H9 (cell line): ENCODE results near the gene RAP1GAP2. TPM values are rescaled to one million over a fixed set of nuclear protein-coding genes. Genes with fewer than 3 reads are reported as not detected.

Source experiments
- DNase-seq: peaks from one replicate; pipeline ENCODE4 v3.0.0-alpha.2; 2017
- H2AFZ ChIP-seq: one replicate; pipeline ENCODE4 v1.6.1; 2013; ENCODE audit warnings: mild to moderate bottlenecking, low read length, control low read depth, moderate library complexity
- H2AK5ac ChIP-seq: 2 replicates; pipeline ENCODE4 v1.6.1; 2013; ENCODE audit warnings: low read length, control low read depth, mixed read lengths; ENCODE audit not compliant: insufficient read length
- H2BK120ac ChIP-seq: one replicate; pipeline ENCODE4 v1.6.1; 2013; ENCODE audit warnings: low read depth, mild to moderate bottlenecking, low read length, control low read depth, inconsistent platforms; ENCODE audit not compliant: poor library complexity, severe bottlenecking
- H2BK12ac ChIP-seq: 2 replicates; pipeline ENCODE4 v1.6.1; 2013; ENCODE audit warnings: low read length, control low read depth, mixed read lengths, low read depth; ENCODE audit not compliant: insufficient read length
- H2BK15ac ChIP-seq: 2 replicates; pipeline ENCODE4 v1.6.1; 2013; ENCODE audit warnings: low read depth, low read length, control low read depth
- H2BK20ac ChIP-seq: one replicate; pipeline ENCODE4 v1.6.1; 2013; ENCODE audit warnings: low read depth, mild to moderate bottlenecking, low read length, control low read depth, inconsistent platforms; ENCODE audit not compliant: poor library complexity, severe bottlenecking
- H2BK5ac ChIP-seq: 2 replicates; pipeline ENCODE4 v1.6.1; 2013; ENCODE audit warnings: low read length, control low read depth, mixed read lengths; ENCODE audit not compliant: insufficient read length
- H3K14ac ChIP-seq: 2 replicates; pipeline ENCODE4 v1.6.1; 2013; ENCODE audit warnings: low read length, control low read depth; ENCODE audit not compliant: insufficient read depth
- H3K18ac ChIP-seq: 2 replicates; pipeline ENCODE4 v1.6.1; 2013; ENCODE audit warnings: low read depth, mild to moderate bottlenecking, mixed read lengths, low read length, control low read depth; ENCODE audit not compliant: insufficient read length
- H3K23ac ChIP-seq: 2 replicates; pipeline ENCODE4 v1.6.1; 2013; ENCODE audit warnings: low read length, control low read depth, mixed read lengths, low read depth; ENCODE audit not compliant: insufficient read length
- H3K23me2 ChIP-seq: 2 replicates; pipeline ENCODE4 v1.6.1; 2013; ENCODE audit warnings: low read depth, mild to moderate bottlenecking, mixed read lengths, low read length, control low read depth; ENCODE audit not compliant: insufficient read length, poor library complexity, severe bottlenecking
- H3K27ac ChIP-seq: 2 replicates; pipeline ENCODE4 v1.5.1; 2013; ENCODE audit warnings: low read length, control low read depth, mixed read lengths, low read depth; ENCODE audit not compliant: insufficient read length
- H3K27me3 ChIP-seq: 2 replicates; pipeline ENCODE4 v1.6.1; 2013; ENCODE audit warnings: low read length, control low read depth, inconsistent platforms; ENCODE audit not compliant: insufficient read depth
- H3K4ac ChIP-seq: 2 replicates; pipeline ENCODE4 v1.6.1; 2013; ENCODE audit warnings: low read depth, mild to moderate bottlenecking, control low read depth, inconsistent platforms, low read length, moderate library complexity
- H3K4me1 ChIP-seq: 2 replicates; pipeline ENCODE4 v1.6.1; 2013; ENCODE audit warnings: low read length, control low read depth, inconsistent platforms; ENCODE audit not compliant: insufficient read depth
- H3K4me2 ChIP-seq: 2 replicates; pipeline ENCODE4 v1.6.1; 2013; ENCODE audit warnings: low read length, control low read depth, mixed read lengths; ENCODE audit not compliant: insufficient read length, insufficient read depth
- H3K56ac ChIP-seq: 2 replicates; pipeline ENCODE4 v1.6.1; 2013; ENCODE audit warnings: low read depth, mild to moderate bottlenecking, mixed read lengths, low read length, control low read depth; ENCODE audit not compliant: insufficient read length
- H3K79me1 ChIP-seq: 2 replicates; pipeline ENCODE4 v1.6.1; 2013; ENCODE audit warnings: low read depth, mild to moderate bottlenecking, moderate library complexity, low read length, control low read depth, inconsistent platforms; ENCODE audit not compliant: insufficient read depth, poor library complexity, severe bottlenecking
- H3K79me2 ChIP-seq: 2 replicates; pipeline ENCODE4 v1.6.1; 2013; ENCODE audit warnings: low read length, control low read depth, inconsistent platforms; ENCODE audit not compliant: insufficient read depth
- H3K9ac ChIP-seq: 2 replicates; pipeline ENCODE4 v1.6.1; 2013; ENCODE audit warnings: low read length, control low read depth, mixed read lengths; ENCODE audit not compliant: insufficient read length; ENCODE audit errors: extremely low read depth
- H3K9me3 ChIP-seq: one replicate; pipeline ENCODE4 v1.6.1; 2013; ENCODE audit warnings: low read depth, low read length, inconsistent platforms; ENCODE audit not compliant: control insufficient read depth
- H3T11ph ChIP-seq: one replicate; pipeline ENCODE4 v1.6.1; 2013; ENCODE audit warnings: mild to moderate bottlenecking, low read length, control low read depth, inconsistent platforms
- H4K20me1 ChIP-seq: one replicate; pipeline ENCODE4 v1.6.1; 2013; ENCODE audit not compliant: control insufficient read depth, insufficient read length, insufficient read depth
- H4K5ac ChIP-seq: 2 replicates; pipeline ENCODE4 v1.6.1; 2013; ENCODE audit warnings: low read depth, mild to moderate bottlenecking, mixed read lengths, low read length, control low read depth; ENCODE audit not compliant: insufficient read length
- H4K8ac ChIP-seq: replicated peaks from 2 replicates; pipeline ENCODE4 v1.6.1; 2013; ENCODE audit warnings: low read length, control low read depth, mixed read lengths, low read depth; ENCODE audit not compliant: insufficient read length
- H4K91ac ChIP-seq: 2 replicates; pipeline ENCODE4 v1.6.1; 2013; ENCODE audit warnings: low read depth, mild to moderate bottlenecking, moderate library complexity, mixed read lengths, low read length, control low read depth; ENCODE audit not compliant: insufficient read length
- H3K27ac Mint-ChIP-seq, 3 experiments: 2 replicates in 2 of 3; 3 replicates in 1 of 3; pipeline ENCODE4 v1.8.0; 2020 to 2021; ENCODE audit warnings: mixed read lengths in 3 of 3, mild to moderate bottlenecking in 1 of 3, moderate library complexity in 1 of 3
- H3K27me3 Mint-ChIP-seq: 2 replicates; pipeline ENCODE4 v1.8.0; 2021; ENCODE audit warnings: low read depth, mild to moderate bottlenecking, moderate library complexity, mixed read lengths
- H3K36me3 Mint-ChIP-seq, 3 experiments: 2 replicates in 2 of 3; 3 replicates in 1 of 3; pipeline ENCODE4 v1.8.0; 2020 to 2021; ENCODE audit warnings: low read depth in 3 of 3, mixed read lengths in 3 of 3; ENCODE audit not compliant: insufficient read depth in 1 of 3
- H3K4me1 Mint-ChIP-seq, 2 experiments: 2 replicates each; pipeline ENCODE4 v1.8.0; 2020; ENCODE audit warnings: mixed read lengths in 2 of 2
- H3K4me3 Mint-ChIP-seq, 2 experiments: 2 replicates in 1 of 2; 3 replicates in 1 of 2; pipeline ENCODE4 v1.8.0; 2020 to 2021; ENCODE audit warnings: mild to moderate bottlenecking in 2 of 2, mixed read lengths in 2 of 2, moderate library complexity in 1 of 2
- H3K9me3 Mint-ChIP-seq, 2 experiments: 2 replicates in 1 of 2; 3 replicates in 1 of 2; pipeline ENCODE4 v1.8.0; 2020; ENCODE audit warnings: mild to moderate bottlenecking in 2 of 2, mixed read lengths in 2 of 2, moderate library complexity in 1 of 2
- WGBS: extraction: QIAGEN DNeasy Blood & Tissue Kit; methylation state at CpG from one replicate; pipeline ENCODE4 v1.1.7; 2013; ENCODE audit warnings: missing lambda C conversion rate, low lambda C conversion rate, mixed read lengths; ENCODE audit not compliant: insufficient read length; ENCODE audit errors: extremely low coverage; 5-methylcytosine and 5-hydroxymethylcytosine counted together
- total RNA-seq: library from RNA; stranded (reverse); gene quantifications from 2 replicates; pipeline ENCODE4 v1.2.1, GENCODE V29; 2021
- TF ChIP-seq, protein P1 (sequence below): fragments of 200-600 bp; sonication (generic); conservative IDR thresholded peaks from 3 replicates; pipeline ENCODE4 v1.8.0; 2021; ENCODE audit warnings: antibody characterized with exemption, mild to moderate bottlenecking

The RAP1GAP2 gene
- total RNA-seq, 1 experiment from 2014 or later: 33.8 TPM

DNA sequence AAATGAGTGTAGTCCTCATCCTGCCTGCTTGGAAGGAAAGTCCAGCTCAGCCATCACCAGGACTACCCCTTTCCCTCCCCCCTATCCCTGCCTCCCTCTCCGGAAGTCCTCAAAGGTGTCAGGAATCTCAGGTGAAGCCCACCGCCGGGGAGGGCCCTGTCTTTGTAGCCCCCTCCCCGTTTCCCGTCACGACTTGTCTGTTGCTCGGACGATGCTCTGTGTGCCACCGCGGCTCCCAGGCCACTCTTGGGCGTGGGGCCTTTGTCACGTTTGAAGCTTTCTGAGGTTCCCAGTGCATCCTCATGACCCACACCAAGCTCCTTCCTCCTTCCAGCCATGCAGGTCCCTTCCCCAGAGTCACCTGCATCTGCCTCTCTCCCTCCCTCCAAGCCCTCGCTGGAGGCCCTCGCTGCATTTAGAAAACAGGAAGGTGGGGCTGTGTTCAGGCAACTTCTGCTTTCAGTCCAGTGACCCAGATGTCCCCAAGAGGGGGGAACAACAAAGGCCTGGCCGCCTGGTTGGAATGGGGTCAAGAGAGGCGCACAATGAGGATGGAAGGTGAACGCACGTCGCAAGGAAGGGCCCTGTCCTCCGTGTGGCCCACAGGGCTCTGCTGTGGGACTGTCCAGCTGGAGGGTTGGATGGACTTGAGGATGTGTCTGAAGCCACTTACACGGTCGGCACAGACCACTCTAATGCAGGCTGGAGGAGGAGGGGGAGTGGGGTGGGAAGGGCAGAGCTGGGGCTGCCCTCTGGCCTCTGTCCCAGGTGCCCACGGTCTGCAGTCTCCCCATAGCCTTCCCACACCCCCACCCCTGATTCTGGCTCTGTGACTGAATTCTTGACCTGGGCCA is 207.3 kb downstream of the RAP1GAP2 start:
- no peaks in the 10 kb centered on the region for H3K27me3 Mint-ChIP-seq
- no CpG with 5 or more reads among the region's 23 CpGs for WGBS
- Histone ChIP-seq H2AFZ (no peak overlapping the region), H2BK5ac (no peak overlapping the region), H4K8ac (no peak overlapping the region), H3K4ac (no peak overlapping the region), H2BK20ac (no peak overlapping the region), H3K27ac (no peak overlapping the region), H3K23me2 (no peaks in the 10 kb centered on the region), H4K20me1 (no peaks in the 10 kb centered on the region), H3K79me1 (no peaks in the 10 kb centered on the region), H2BK15ac (no peak overlapping the region), H3K4me2 (no peak overlapping the region), H3K27me3 (no peaks in the 10 kb centered on the region), H3K14ac (no peak overlapping the region), H3K9ac (no peak overlapping the region), H2AK5ac (no peak overlapping the region), H3K4me1 (no peaks in the 10 kb centered on the region), H4K91ac (no peak overlapping the region), H4K5ac (no peak overlapping the region), H3K23ac (no peak overlapping the region), H2BK12ac (no peak overlapping the region), H2BK120ac (no peak overlapping the region), H3K9me3 (no peaks in the 10 kb centered on the region), H3K18ac (no peak overlapping the region), H3K79me2 (no peaks in the 10 kb centered on the region), H3T11ph (no peak overlapping the region), H3K56ac (no peak overlapping the region)
- TF ChIP-seq, protein P1, sequence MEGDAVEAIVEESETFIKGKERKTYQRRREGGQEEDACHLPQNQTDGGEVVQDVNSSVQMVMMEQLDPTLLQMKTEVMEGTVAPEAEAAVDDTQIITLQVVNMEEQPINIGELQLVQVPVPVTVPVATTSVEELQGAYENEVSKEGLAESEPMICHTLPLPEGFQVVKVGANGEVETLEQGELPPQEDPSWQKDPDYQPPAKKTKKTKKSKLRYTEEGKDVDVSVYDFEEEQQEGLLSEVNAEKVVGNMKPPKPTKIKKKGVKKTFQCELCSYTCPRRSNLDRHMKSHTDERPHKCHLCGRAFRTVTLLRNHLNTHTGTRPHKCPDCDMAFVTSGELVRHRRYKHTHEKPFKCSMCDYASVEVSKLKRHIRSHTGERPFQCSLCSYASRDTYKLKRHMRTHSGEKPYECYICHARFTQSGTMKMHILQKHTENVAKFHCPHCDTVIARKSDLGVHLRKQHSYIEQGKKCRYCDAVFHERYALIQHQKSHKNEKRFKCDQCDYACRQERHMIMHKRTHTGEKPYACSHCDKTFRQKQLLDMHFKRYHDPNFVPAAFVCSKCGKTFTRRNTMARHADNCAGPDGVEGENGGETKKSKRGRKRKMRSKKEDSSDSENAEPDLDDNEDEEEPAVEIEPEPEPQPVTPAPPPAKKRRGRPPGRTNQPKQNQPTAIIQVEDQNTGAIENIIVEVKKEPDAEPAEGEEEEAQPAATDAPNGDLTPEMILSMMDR: no peak
- DNase-seq: no peak
- no peaks in the 10 kb centered on the region for H3K4me1 Mint-ChIP-seq
- peaks cover 3 to 43% (median 22%) of the 10 kb centered on the region in 3 experiments; a peak in 6 of 7 replicates for H3K36me3 Mint-ChIP-seq
- no peak overlapping the region for H3K4me3 Mint-ChIP-seq
- H3K27ac Mint-ChIP-seq: peak overlapping the region in 2 of 3 experiments; percentile 34 to 76; a peak in 2 of 7 replicates
- H3K9me3 Mint-ChIP-seq: no peaks in the 10 kb centered on the region
